IMR-90 (cell line): ENCODE results near the gene IDS. TPM values are rescaled to one million over a fixed set of nuclear protein-coding genes. Genes with fewer than 3 reads are reported as not detected.
"Not testable (repeated sequence)": the region's sequence is repeated elsewhere in the genome, so short reads cannot be mapped to it uniquely, and the experiment has no call there.

Source experiments
- ATAC-seq: fragments of 200-7000 bp; cut with Tn5 transposase; 2 replicates; pipeline ENCODE4 v1.9.1; 2020; ENCODE audit warnings: low read depth, mild to moderate bottlenecking, moderate library complexity
- BruUV-seq: library from RNA; stranded (reverse); fragments of 400-500 nt; replicated peaks from 2 replicates; lab custom pipeline; 2021; lab: Mats Ljungman, UMichigan
- CTCF ChIA-PET: fragments of 300-600 bp; formaldehyde crosslinking; extraction: SDS; loops from one replicate; lab custom pipeline; 2021; ENCODE audit warnings: antibody characterized with exemption; lab: Yijun Ruan, JAX
- POLR2A ChIA-PET: fragments of 300-600 bp; sonication (Branson Sonifier 250); formaldehyde crosslinking; loops from one replicate; lab custom pipeline; 2022; ENCODE audit warnings: antibody characterized with exemption; ENCODE audit not compliant: unreplicated experiment; lab: Charles Lee
- DNase-seq: peaks from one replicate; pipeline ENCODE4 v3.0.0; 2013
- H2AFZ ChIP-seq: replicated peaks from 2 replicates; pipeline ENCODE3; 2013; ENCODE audit warnings: low read length, mild to moderate bottlenecking; ENCODE audit not compliant: poor library complexity
- H2AK5ac ChIP-seq: 2 replicates; pipeline ENCODE4 v1.6.1; 2013; ENCODE audit warnings: low read depth, low read length, inconsistent platforms
- H2AK9ac ChIP-seq: replicated peaks from 2 replicates; pipeline ENCODE3; 2013; ENCODE audit warnings: mild to moderate bottlenecking, low read depth, low read length, moderate library complexity; ENCODE audit not compliant: poor library complexity
- H2BK120ac ChIP-seq: 2 replicates; pipeline ENCODE4 v1.6.1; 2013; ENCODE audit warnings: low read depth, low read length, inconsistent platforms
- H2BK15ac ChIP-seq: 3 replicates; pipeline ENCODE4 v1.6.1; 2013; ENCODE audit warnings: low read depth, low read length, inconsistent platforms
- H2BK20ac ChIP-seq: 2 replicates; pipeline ENCODE4 v1.6.1; 2013; ENCODE audit warnings: low read depth, mild to moderate bottlenecking, inconsistent platforms, low read length, moderate library complexity
- H2BK5ac ChIP-seq: 2 replicates; pipeline ENCODE4 v1.6.1; 2013; ENCODE audit warnings: mild to moderate bottlenecking, low read depth, low read length, inconsistent platforms; ENCODE audit not compliant: poor library complexity, severe bottlenecking
- H3K14ac ChIP-seq: replicated peaks from 2 replicates; pipeline ENCODE4 v1.6.1; 2013; ENCODE audit warnings: low read depth, low read length, inconsistent platforms
- H3K18ac ChIP-seq: 2 replicates; pipeline ENCODE4 v1.6.1; 2013; ENCODE audit warnings: low read depth, low read length, control low read depth
- H3K23ac ChIP-seq: 2 replicates; pipeline ENCODE4 v1.6.1; 2013; ENCODE audit warnings: low read depth, low read length, inconsistent platforms
- H3K27ac ChIP-seq: 2 replicates; pipeline ENCODE4 v1.5.1; 2013; ENCODE audit warnings: mild to moderate bottlenecking, control low read depth, low read length; ENCODE audit not compliant: insufficient read depth
- H3K27me3 ChIP-seq: 2 replicates; pipeline ENCODE4 v1.6.1; 2013; ENCODE audit warnings: low read length; ENCODE audit not compliant: control insufficient read depth, insufficient read depth
- H3K36me3 ChIP-seq: 2 replicates; pipeline ENCODE4 v1.6.1; 2013; ENCODE audit warnings: low read length, mixed read lengths; ENCODE audit not compliant: control insufficient read depth, insufficient read depth
- H3K4ac ChIP-seq: 2 replicates; pipeline ENCODE4 v1.6.1; 2013; ENCODE audit warnings: low read depth, low read length, inconsistent platforms
- H3K4me1 ChIP-seq: 2 replicates; pipeline ENCODE4 v1.6.1; 2013; ENCODE audit warnings: low read length, mixed read lengths; ENCODE audit not compliant: control insufficient read depth, insufficient read depth
- H3K4me2 ChIP-seq: 2 replicates; pipeline ENCODE4 v1.6.1; 2013; ENCODE audit warnings: low read depth, mild to moderate bottlenecking, control low read depth, low read length, moderate library complexity
- H3K4me3 ChIP-seq: 2 replicates; pipeline ENCODE4 v1.5.1; 2013; ENCODE audit warnings: low read depth, mild to moderate bottlenecking, control low read depth, low read length, moderate library complexity; ENCODE audit not compliant: insufficient read depth
- H3K56ac ChIP-seq: 2 replicates; pipeline ENCODE4 v1.6.1; 2013; ENCODE audit warnings: low read length, inconsistent platforms; ENCODE audit not compliant: insufficient read depth; ENCODE audit errors: extremely low read depth
- H3K79me1 ChIP-seq, 2 experiments: 2 replicates each; pipeline ENCODE4 v1.6.1; 2013; ENCODE audit warnings: low read length in 2 of 2, inconsistent platforms in 1 of 2, low read depth in 1 of 2
- H3K9ac ChIP-seq: 2 replicates; pipeline ENCODE4 v1.6.1; 2013; ENCODE audit warnings: low read depth, low read length, control low read depth
- H3K9me1 ChIP-seq: 2 replicates; pipeline ENCODE4 v1.6.1; 2013; ENCODE audit warnings: low read length, inconsistent platforms; ENCODE audit not compliant: insufficient read depth
- H3K9me3 ChIP-seq: 2 replicates; pipeline ENCODE4 v1.6.1; 2013; ENCODE audit warnings: low read length; ENCODE audit not compliant: control insufficient read depth, insufficient read depth
- H4K20me1 ChIP-seq: 2 replicates; pipeline ENCODE4 v1.6.1; 2013; ENCODE audit warnings: low read length, inconsistent platforms; ENCODE audit not compliant: insufficient read depth
- H4K5ac ChIP-seq: 2 replicates; pipeline ENCODE4 v1.6.1; 2013; ENCODE audit warnings: mild to moderate bottlenecking, low read depth, low read length, control low read depth
- H4K8ac ChIP-seq, 2 experiments: 2 replicates each; pipeline ENCODE4 v1.6.1; 2013; ENCODE audit warnings: low read depth in 2 of 2, low read length in 2 of 2, control low read depth in 1 of 2, inconsistent platforms in 1 of 2
- H4K91ac ChIP-seq: 2 replicates; pipeline ENCODE4 v1.6.1; 2013; ENCODE audit warnings: low read depth, low read length, inconsistent platforms; ENCODE audit not compliant: insufficient read depth
- CTCF ChIP-seq: conservative IDR thresholded peaks from 2 replicates; pipeline ENCODE4 v1.5.1; 2012; ENCODE audit warnings: mild to moderate bottlenecking, low read depth, low read length, improper control_type of control experiment
- WGBS, 2 experiments: methylation state at CpG; one replicate each; pipeline versions ENCODE4 v1.1.5 to v1.1.7; 2013; ENCODE audit warnings: missing lambda C conversion rate in 2 of 2; ENCODE audit not compliant: insufficient read length in 1 of 2; ENCODE audit errors: extremely low coverage in 2 of 2; 5-methylcytosine and 5-hydroxymethylcytosine counted together
- dilution Hi-C: fragments of 300-500 bp; cut with HindIII; formaldehyde crosslinking; loops from one replicate; pipeline ENCODE4 v1.14.3; 2018; ENCODE audit warnings: low sequenced_read_pairs; ENCODE audit not compliant: unreplicated experiment
- in situ Hi-C: fragments of 300-500 bp; cut with MboI; formaldehyde crosslinking; loops from 3 replicates; pipeline ENCODE4 v1.14.3; 2019; ENCODE audit warnings: low sequenced_read_pairs, inconsistent platforms, mixed read lengths
- intact Hi-C: fragments of 100-400 bp; cut with micrococcal nuclease; formaldehyde crosslinking; loops from 2 replicates; pipeline ENCODE4 v1.10.0; 2022
- polyA plus RNA-seq, 3 experiments: library from polyadenylated mRNA; depleted of rRNA; stranded (reverse); fragments of >200 nt; gene quantifications; 2 replicates each; pipeline ENCODE4 v1.2.3, GENCODE V29; 2012; ENCODE audit warnings: low replicate concordance in 1 of 3
- total RNA-seq: library from RNA; depleted of rRNA; stranded (reverse); fragments of >200 nt; gene quantifications from 2 replicates; pipeline ENCODE4 v1.2.3, GENCODE V29; 2012

Gene IDS
- total and polyA plus RNA-seq, 2 of the 4 experiments (the other 2 are of a cell fraction) = 26.3 to 56.9 TPM

DNA sequence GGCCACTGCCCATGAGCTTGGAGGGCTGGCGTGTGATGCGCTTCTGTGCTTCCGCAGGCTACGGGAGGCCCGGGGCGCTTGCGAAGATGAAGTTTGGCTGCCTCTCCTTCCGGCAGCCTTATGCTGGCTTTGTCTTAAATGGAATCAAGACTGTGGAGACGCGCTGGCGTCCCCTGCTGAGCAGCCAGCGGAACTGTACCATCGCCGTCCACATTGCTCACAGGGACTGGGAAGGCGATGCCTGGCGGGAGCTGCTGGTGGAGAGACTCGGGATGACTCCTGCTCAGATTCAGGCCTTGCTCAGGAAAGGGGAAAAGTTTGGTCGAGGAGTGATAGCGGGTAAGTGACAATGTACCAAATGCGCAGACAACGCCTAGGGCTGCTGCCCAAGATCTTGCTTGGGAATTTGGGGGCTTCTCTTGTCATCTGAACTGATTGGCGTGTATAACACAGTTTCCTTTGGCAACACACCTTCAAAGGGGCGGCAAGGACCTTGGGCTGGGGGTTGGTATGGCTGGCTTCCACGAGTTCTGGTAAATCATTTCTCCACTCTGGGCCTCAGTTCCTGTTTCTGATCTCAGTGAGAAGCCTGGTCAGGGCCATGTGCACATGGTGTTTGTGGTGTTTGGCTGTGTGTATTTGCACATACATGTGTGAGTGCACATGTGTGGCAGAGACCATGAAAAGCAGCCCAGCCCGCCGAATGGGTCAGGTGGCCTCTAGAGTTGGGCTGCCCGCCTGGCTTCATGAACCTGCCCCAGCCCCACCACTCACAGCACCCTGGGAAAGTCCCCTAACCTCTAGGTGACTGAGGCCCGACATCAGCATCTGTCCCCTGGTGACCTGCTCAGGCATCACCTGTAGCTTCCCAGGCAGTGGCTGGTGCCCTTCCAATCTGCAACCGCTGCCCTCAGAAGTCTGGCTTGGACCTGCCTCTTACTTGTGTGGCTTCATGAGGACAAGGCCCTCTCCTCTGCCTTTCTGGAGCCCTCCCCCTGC, 40.7 kb upstream of the IDS start:
- H3K4me2 ChIP-seq, H3K4me1 ChIP-seq, H2BK20ac ChIP-seq, H3K9me1 ChIP-seq, CTCF ChIA-PET, H2BK15ac ChIP-seq, H3K4me3 ChIP-seq, H2AFZ ChIP-seq, H3K27me3 ChIP-seq, intact Hi-C loops, H3K27ac ChIP-seq, DNase-seq, H2AK5ac ChIP-seq, H3K18ac ChIP-seq, POLR2A ChIA-PET, dilution Hi-C loops, H3K79me1 ChIP-seq, H4K20me1 ChIP-seq, H3K36me3 ChIP-seq, BruUV-seq, H3K23ac ChIP-seq, ATAC-seq, H2AK9ac ChIP-seq, H3K4ac ChIP-seq, H3K9me3 ChIP-seq, H3K9ac ChIP-seq, in situ Hi-C loops, H4K5ac ChIP-seq, H2BK120ac ChIP-seq, H4K91ac ChIP-seq, H3K56ac ChIP-seq, H3K14ac ChIP-seq, H2BK5ac ChIP-seq, H4K8ac ChIP-seq: not testable (repeated sequence)
- WGBS, 2 experiments = no CpG with 5 or more reads among the region's 29 CpGs
- 0 out of 2 replicates have a peak, but pooled peaks have one; percentile 12 for TF ChIP-seq CTCF
